GM19025 (cell line): ENCODE results near the gene CYP4B1.

Experiments used
- ATAC-seq: cut with Tn5 transposase; IDR thresholded peaks from one replicate; pipeline ENCODE4 v1.9.1; 2021; ENCODE audit warnings: mild to moderate bottlenecking, low read depth, moderate library complexity; ENCODE audit not compliant: unreplicated experiment

CYP4B1 gene

DNA sequence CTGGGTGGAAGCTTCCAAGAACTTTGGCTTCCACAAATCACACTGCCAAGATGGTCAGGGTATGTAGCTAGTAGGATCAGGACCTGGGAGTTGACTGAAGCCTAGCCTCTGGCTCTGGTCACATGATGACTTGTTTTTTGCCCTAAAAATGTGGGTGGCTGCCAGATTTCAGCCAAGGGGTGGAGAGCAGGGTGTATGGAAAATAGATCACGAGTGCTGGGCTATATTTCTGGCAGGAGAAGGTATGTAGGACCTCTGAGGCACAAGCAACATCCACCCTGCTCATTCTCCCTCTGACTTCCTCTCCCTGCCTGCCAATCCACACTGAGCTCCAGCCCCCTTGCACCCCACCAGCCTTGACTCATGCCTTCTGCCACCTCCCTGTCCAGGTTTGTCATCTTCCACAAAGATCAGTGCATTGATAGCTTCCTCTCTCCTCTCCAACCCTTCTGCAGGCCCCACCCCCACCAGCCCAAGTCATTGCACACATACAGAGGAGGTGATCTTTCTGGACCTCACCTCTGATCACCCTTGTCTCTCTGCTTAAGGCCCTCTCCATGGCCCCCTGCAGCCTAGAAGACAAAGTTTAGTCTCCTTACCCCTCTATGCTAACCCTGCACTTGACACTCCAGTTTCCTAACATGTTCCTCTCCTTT is 8.3 kb upstream of the CYP4B1 start:
- ATAC-seq, result no peak

DNA sequence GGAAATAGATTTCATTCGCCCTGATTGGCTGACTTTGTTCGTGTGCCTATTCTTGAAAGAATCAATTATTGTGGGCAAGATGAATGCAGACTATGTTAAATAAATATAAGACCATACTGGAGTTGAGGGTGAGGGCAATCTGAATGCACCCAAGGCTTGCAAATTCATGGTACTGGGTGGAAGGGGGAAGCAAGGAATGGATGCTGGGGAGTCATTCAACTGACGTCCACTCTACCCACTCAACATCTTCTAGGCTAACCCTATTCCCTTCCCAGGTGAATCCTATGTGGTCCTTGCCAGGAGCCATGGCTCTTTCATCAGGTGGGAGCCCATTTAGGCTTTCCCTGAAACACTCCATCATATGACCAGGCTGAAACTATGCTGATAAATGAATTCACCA is 5.7 kb upstream of the CYP4B1 start:
- ATAC-seq, result no peak

- no peak for ATAC-seq
Observed at GRCh38 chr1:46797696-46798470, 963 bp upstream of the CYP4B1 start.

DNA sequence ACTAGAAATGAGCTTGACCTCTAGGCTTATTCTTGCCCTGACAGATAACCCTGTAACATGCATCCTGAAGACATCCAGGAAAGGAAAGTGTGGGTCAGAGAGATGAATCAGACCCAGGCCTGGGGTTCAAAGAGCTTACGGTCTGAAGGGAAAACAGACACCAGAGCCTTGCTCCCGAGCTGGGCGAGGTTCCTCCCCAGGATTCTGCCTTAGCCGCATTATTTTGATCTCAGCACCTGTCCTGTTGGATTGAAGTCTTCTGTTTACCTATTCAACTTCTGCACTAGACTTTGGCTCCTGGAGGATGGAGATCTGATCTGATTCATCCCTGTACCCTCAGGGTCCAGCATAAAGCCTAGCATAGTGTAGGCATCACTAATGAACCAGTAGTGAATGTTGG is 1.9 kb downstream of the CYP4B1 start:
- ATAC-seq, result no peak

DNA sequence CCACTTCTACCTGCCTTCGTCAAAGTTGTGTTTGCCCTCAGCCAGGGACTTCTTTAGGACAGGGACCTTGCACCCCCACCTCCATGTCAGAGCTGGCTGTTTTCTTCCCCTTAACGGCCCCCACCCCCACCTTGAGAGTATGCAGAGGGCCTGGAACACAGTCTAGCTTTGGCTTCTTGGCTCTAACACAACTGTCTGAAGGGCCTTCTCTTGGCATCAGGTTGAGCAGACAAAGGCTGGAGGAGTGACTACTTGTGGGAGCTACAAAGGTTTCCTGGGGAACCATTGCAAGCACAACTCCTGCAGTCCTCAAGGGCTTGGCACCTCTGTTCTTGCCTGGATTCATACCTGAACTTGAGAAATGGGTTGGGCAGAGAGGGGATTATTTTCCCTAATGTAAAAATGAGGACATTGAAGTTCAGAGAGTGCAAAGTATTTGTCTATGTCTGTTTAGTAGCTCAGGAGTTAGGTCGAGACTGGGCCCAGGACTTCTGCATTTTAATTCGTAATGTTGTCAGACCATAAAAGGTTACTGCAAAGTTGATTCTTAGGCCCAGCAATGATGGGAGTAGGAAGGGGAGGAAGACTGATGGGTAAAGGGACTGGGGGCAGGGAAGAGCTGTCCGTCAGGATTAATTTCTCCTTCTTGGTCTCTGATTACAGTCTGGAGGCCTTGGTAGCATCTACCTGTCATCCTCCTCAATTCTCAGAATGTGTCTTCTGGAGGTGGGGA is 2.6 kb downstream of the CYP4B1 start:
- no peak for ATAC-seq

GRCh38 chr1:46802081-46802480 is 3.2 kb downstream of the CYP4B1 start:
- ATAC-seq, result no peak

DNA sequence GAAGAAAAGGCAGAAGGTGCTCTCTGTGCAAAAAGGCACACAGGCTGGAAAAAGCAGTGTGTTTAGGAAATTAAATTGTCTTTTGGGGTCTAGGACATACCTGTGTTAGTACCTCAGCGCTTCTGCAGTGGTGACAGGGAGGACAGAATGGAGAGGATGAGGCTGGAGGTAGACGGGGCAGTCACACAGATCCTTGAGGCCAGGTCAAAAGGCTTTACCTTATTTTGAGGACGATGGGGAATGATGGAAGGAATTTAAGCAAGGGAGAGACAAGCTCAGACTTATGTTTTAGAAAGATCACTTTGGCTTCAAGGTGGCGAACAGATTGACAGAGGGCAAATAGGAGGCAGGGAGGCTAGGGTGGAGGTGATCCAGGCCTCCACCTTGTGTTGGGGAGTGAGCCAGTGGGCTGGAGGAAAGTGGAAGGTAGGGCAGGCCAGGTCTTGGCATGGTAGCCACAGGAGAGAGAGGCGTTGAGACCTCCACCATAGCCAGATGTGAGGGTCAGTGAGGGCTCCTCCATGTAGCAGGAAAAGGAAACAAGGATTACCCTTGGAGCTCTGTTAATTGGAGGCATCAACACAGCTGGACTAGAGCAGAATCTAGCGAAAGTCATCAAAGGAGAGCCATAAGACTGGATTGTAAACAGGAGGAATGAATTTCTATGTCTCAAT is 4.2 kb downstream of the CYP4B1 start:
- ATAC-seq, result no peak

DNA sequence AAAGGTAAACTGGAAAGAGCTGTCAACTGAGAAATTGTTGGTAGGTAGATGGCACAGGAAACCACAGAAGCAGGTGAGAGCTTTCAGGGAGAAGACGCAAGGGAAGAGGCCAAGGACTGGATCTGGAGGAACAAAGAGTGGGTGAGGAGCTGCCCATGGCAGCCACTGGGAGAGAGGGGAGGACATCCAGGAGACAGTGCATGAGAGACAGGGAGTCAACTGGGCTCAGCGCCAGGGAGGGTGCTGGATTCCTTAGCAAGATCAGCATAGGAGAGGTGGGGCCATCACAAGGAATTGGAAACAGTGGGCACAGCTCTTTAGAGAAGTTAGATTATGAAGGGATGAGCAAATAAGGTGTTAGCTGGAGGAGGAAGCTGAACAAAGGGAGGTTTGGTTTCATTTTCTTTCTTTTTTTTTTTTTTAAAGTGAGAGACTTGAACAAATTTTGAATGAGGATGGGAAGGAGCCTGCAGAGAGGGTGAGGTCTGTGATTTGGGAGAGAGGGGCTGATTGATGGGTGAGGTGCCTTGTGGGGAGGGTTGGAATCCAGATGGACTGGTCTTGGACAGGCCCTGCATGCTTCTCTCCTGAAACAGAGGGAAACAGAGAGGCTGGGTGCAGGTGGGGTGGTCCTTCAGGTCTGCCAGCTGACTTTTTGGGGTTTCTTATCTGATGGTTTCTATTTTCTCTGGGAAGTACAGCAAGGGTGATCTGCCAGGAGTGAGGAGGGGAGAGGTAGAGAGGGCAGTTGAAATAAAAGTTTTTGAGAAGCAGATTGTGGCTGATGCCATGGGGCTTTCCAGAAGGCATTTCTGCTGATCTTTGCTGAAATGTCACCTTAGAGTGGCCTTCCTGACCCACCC is 5.4 kb downstream of the CYP4B1 start:
- no peak for ATAC-seq

DNA sequence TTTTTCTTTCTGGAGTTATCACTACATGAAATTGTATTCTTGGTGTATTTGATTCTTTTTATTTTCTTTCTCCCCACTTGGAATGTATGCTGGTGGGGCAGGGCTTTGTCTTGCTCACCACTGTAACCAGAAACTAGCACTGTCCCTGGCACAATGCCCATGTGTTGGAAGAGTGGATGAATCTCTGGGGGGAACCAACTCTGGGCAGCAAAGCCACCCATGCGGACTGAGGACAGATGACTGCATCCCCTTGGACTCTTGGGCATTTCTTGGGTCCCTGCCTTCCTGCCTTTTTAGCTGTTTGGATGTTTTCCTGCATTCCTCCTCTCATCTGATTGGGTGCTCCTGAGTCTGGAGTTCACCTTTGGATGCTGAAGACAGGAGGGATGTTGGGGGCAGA is 6.1 kb downstream of the CYP4B1 start:
- no peak for ATAC-seq

- ATAC-seq, result no peak
Observed at GRCh38 chr1:46805755-46806154, 6.9 kb downstream of the CYP4B1 start.

DNA sequence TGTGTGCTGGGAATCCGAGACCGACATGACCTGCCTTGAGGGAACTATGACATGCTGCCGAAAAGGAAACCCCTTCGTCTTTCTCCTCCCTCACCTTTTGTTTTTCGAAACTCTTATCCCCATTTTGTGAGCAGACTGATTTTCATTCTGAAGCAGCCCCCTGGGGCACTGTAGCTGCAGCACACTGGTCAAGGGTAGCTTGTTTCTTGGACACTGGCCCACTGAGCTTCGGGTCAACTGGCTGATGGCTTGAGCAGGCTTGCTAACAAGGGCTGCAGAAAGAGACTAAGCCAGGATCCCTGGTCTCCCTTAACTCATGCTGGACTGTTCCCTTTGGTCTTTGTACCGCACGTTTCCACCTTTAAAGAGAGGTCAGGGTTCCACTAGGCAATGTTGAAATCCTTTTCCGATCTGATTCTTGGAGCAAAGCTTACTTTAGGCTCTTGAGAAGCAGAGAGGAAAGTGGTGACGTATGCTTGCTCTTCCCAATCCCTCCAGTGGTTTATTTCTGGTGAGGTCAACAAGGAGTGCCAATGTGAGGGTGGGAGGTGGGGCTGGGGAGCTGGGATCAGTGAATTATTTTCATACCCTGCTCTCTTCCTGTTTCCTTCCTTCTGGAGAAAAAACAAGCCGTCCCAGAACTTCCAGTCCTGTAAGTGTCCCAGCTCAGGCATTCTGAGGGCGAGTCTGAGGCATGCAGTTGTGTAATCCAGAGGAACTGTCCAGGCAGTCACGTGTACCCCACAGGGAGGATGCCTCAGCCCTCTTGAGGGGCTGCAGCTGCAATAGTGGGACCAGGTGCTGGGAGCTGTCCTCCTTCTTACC is 7.6 kb downstream of the CYP4B1 start:
- no peak for ATAC-seq

GRCh38 chr1:46807046-46807972 is 8.5 kb downstream of the CYP4B1 start:
- no peak for ATAC-seq

GRCh38 chr1:46809071-46809470 is 10.2 kb downstream of the CYP4B1 start:
- ATAC-seq, result no peak

- ATAC-seq, result no peak
Observed at GRCh38 chr1:46809904-46810303, 11.1 kb downstream of the CYP4B1 start.

DNA sequence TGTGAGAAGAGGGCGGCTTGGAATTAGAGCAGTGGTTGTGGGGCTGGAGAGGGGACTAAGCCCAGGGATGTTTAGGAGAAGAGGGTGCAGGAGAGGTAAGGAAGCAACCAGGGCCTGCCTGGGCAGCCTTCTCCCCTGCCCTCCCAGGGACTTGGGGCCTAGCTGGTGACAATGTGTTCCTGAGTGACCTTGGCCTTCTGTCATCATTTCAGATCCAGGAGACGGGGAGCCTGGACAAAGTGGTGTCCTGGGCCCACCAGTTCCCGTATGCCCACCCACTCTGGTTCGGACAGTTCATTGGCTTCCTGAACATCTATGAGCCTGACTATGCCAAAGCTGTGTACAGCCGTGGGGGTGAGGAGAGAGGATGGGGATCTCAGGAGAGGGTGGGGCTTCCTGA is 11.8 kb downstream of the CYP4B1 start:
- no peak for ATAC-seq

- no peak for ATAC-seq
Observed at GRCh38 chr1:46811053-46811452, 12.2 kb downstream of the CYP4B1 start.

DNA sequence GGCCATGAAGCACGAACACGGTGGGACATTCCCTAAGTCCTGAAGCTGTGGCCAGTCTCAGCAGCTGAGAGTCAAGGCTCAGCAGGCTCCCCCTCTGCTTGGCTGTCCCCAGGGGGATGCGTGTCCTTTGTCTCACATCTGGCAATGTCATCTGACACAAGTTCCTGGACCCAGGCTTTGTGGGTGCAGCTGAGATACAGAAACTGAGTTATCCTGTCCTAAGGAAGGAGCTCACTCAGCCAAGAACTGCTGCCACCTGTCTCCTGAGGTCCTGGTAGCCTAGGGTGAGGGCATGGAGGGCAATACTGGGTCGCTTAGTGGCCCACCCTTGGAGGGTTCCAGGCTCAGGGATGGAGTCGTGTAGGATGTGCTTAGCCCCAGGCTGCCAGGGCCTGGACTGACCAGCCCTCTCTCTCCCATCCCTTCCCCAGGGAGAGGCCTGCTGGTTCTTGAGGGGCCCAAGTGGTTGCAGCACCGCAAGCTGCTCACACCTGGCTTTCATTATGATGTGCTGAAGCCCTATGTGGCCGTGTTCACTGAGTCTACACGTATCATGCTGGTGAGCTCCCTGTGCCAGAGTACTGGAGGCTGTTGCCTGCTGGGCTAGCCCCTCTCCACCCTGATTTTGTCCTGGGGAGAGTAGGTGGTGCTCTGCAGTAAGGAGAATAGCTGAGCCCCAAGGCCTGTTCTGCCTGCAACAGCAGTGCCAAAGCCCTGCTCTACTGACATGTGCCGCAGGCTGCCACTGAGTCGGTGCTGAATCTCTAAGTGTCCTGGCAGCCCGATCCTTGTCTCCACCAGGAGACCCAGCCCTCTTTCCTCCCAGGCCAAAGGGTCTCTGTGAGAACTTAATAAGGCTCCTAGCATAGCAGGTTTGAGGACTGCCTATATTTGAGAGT is 13.5 kb downstream of the CYP4B1 start:
- ATAC-seq, result peak; percentile 55
